Ovary (tissue), 9 donors: ENCODE data around the gene ITPRIPL2. TPM values are rescaled to one million over a fixed set of nuclear protein-coding genes. Genes with fewer than 3 reads are reported as not detected.

Source experiments
- DNase-seq, 5 donors: peaks; one replicate each; pipeline ENCODE4 v3.0.0-alpha.2; 2019 to 2020
- H3K27ac ChIP-seq, 2 donors: fragments of 200-600 bp; one replicate each; pipeline versions ENCODE4 v1.5.1 to v1.8.0; 2019 to 2022
- H3K27me3 ChIP-seq: fragments of 200-600 bp; one replicate; pipeline ENCODE4 v1.8.0; 2022
- H3K36me3 ChIP-seq: fragments of 200-600 bp; sonication (generic); one replicate; pipeline ENCODE4 v1.5.1; 2019
- H3K4me1 ChIP-seq: one replicate; pipeline ENCODE4 v1.8.1; 2013; ENCODE audit warnings: mild to moderate bottlenecking, moderate library complexity; ENCODE audit not compliant: insufficient read depth
- H3K4me3 ChIP-seq: fragments of 200-600 bp; sonication (generic); one replicate; pipeline ENCODE4 v1.5.1; 2017
- H3K9me3 ChIP-seq, 2 donors: fragments of 200-600 bp in 1 of 2; sonication (generic) in 1 of 2; one replicate each; pipeline versions ENCODE4 v1.5.1 to v1.8.1; 2013 to 2019; ENCODE audit warnings: mild to moderate bottlenecking in 1 of 2, moderate library complexity in 1 of 2
- EP300 ChIP-seq: sonication (generic); formaldehyde crosslinking; IDR thresholded peaks from one replicate; pipeline ENCODE4 v1.6.1; 2017; ENCODE audit warnings: antibody characterized with exemption
- POLR2A ChIP-seq: fragments of 450-650 bp; IDR thresholded peaks from one replicate; pipeline ENCODE4 v1.6.1; 2017; ENCODE audit warnings: antibody characterized with exemption, mild to moderate bottlenecking, moderate library complexity
- WGBS, 3 donors: extraction: QIAGEN DNeasy Blood & Tissue Kit in 1 of 3; methylation state at CpG; one replicate each; pipeline versions ENCODE4 v1.1.5 to v1.1.7; 2013 to 2017; 5-methylcytosine and 5-hydroxymethylcytosine counted together
- intact Hi-C, 4 donors: fragments of 100-400 bp; cut with DNase I; formaldehyde crosslinking; loops; one replicate each; pipeline versions ENCODE4 v1.11.0 to v1.15.1; 2022 to 2023
- polyA plus RNA-seq, 2 donors: library from polyadenylated mRNA; stranded (reverse); fragments of 200-250 nt in 1 of 2; fragments of 350-450 nt in 1 of 2; fragmentation: Illumina TruSeq in 1 of 2; extraction: RNeasy Lipid Tissue Mini Kit (QIAGEN cat#74804) in 1 of 2; gene quantifications; one replicate each; pipeline ENCODE4 v1.2.3, GENCODE V29; 2013 to 2014
- total RNA-seq, 7 donors: library from RNA; depleted of rRNA in 2 of 7; stranded (reverse); fragments of >200 nt in 2 of 7; fragmentation: NEBNext Ultra II Directional in 3 of 7; extraction: Animal tissue kit (Norgen Biotek cat#: 25700) in 3 of 7; gene quantifications; one replicate each; pipeline versions ENCODE4 v1.1.0 to v1.2.4, GENCODE V29; 2016 to 2023
- TF ChIP-seq, protein P1 (sequence below), 3 donors: fragments of 450-650 bp in 2 of 3; fragments of 200-600 bp in 1 of 3; IDR thresholded peaks; one replicate each; pipeline versions ENCODE4 v1.5.1 to v1.8.0; 2016 to 2022; ENCODE audit warnings: antibody characterized with exemption in 3 of 3, mild to moderate bottlenecking in 1 of 3
- donor health status: DM: no; HTN: no; CAD: no; lungs with moderate emphysema.
- donor health status: DM: no; HTN: no; CAD: no.
- donor health status: Bipolar disorder and iron deficiency.
- donor health status: DM: yes; HTN: yes; CAD: no.
- donor health status: DM: no; HTN: no; CAD: no.
- donor health status: DM: yes; HTN: yes; CAD: no.

The ITPRIPL2 gene
- total and polyA plus RNA-seq, 9 donors, result 11.4 to 58.5 (median 42.3) TPM

- H3K9me3 ChIP-seq, result no peaks in the 10 kb centered on the region
- no peak for TF ChIP-seq POLR2A
- TF ChIP-seq, protein P1, sequence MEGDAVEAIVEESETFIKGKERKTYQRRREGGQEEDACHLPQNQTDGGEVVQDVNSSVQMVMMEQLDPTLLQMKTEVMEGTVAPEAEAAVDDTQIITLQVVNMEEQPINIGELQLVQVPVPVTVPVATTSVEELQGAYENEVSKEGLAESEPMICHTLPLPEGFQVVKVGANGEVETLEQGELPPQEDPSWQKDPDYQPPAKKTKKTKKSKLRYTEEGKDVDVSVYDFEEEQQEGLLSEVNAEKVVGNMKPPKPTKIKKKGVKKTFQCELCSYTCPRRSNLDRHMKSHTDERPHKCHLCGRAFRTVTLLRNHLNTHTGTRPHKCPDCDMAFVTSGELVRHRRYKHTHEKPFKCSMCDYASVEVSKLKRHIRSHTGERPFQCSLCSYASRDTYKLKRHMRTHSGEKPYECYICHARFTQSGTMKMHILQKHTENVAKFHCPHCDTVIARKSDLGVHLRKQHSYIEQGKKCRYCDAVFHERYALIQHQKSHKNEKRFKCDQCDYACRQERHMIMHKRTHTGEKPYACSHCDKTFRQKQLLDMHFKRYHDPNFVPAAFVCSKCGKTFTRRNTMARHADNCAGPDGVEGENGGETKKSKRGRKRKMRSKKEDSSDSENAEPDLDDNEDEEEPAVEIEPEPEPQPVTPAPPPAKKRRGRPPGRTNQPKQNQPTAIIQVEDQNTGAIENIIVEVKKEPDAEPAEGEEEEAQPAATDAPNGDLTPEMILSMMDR (IDR thresholded peaks at IDR 0.05), result no peak
- TF ChIP-seq EP300, result no peak
- H3K4me1 ChIP-seq, result no peaks in the 10 kb centered on the region
- DNase-seq, result no peak
- no peaks in the 10 kb centered on the region for H3K27me3 ChIP-seq
- no peak overlapping the region for H3K27ac ChIP-seq
- 81 to 84% (median 83%) methylated on average over 9 of the region's 9 CpGs for WGBS, 3 donors
- H3K4me3 ChIP-seq, result no peak overlapping the region
- intact Hi-C loops, result loop anchor here in 1 of 4 donors (10.0 kb wide), 1 partner anchor 46 kb away; no protein-coding TSS in a partner anchor
- H3K36me3 ChIP-seq, result no peaks in the 10 kb centered on the region
Measured at GRCh38 chr16:19108409-19109287, 5.1 kb upstream of the ITPRIPL2 start.

- 85 to 91% (median 89%) methylated on average over 4 of the region's 4 CpGs for WGBS, 3 donors
- H3K4me1 ChIP-seq, result no peaks in the 10 kb centered on the region
- H3K4me3 ChIP-seq, result no peak overlapping the region
- H3K9me3 ChIP-seq, result no peaks in the 10 kb centered on the region
- no peak for DNase-seq
- intact Hi-C loops, result loop anchor here in 1 of 4 donors (10.0 kb wide), 1 partner anchor 46 kb away; no protein-coding TSS in a partner anchor
- no peaks in the 10 kb centered on the region for H3K27me3 ChIP-seq
- no peak overlapping the region for H3K27ac ChIP-seq
- H3K36me3 ChIP-seq, result no peaks in the 10 kb centered on the region
- TF ChIP-seq POLR2A (no peak), EP300 (no peak)
- TF ChIP-seq, protein P1 (IDR thresholded peaks at IDR 0.05), result no peak
Measured at GRCh38 chr16:19109288-19109664, 4.5 kb upstream of the ITPRIPL2 start.

DNA sequence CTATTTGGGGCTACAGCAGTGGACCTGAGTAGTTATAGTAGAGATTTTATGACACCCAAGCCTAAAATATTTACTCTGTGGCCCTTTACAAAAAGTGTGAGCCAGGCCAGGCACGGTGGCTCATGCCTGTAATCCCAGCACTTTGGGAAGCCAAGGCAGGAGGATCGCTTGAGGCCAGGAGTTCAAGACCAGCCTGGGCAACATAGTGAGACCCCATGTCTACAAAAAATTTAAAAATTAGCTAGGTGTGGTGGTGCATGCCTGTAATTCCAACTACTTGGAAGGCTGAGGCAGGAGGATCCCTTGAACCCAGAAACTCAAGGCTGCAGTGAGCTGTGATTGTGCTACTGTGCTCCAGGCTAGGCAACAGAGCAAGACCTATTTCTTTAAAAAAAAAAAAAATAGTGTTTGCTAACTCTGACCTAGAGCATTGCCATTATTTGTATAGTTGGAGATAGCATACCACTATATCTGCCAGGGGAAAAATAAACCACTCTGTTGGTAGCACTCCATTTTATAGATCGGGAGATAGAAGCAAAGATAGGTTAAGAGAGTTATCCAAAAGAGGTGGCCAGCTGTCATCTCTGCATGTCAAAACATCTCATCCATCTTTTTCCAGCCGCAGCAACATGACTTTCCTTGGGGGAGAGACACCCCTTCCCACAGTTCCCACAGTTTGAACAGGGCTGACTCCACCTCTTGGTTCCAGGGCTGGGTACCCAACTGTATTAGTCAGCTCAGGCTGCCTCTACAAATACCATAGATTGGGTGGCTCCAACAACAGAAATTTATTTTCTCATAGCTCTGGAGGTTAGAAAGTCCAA lies 3.0 kb upstream of the ITPRIPL2 start:
- TF ChIP-seq POLR2A, result no peak
- TF ChIP-seq EP300, result no peak
- TF ChIP-seq, protein P1 (IDR thresholded peaks at IDR 0.05), result no peak
- no peak for DNase-seq
- no peak overlapping the region for H3K4me3 ChIP-seq
- WGBS, 3 donors, result 82 to 90% (median 87%) methylated on average over 4 of the region's 4 CpGs
- H3K4me1 ChIP-seq, result peaks cover 6% of the 10 kb centered on the region
- H3K36me3 ChIP-seq, result no peaks in the 10 kb centered on the region
- intact Hi-C loops, result loop anchor here in 1 of 4 donors (10.0 kb wide), 1 partner anchor 306 kb away; the partner anchor contains the start of gene ARL6IP1
- no peak overlapping the region for H3K27ac ChIP-seq
- H3K9me3 ChIP-seq, result no peaks in the 10 kb centered on the region
- H3K27me3 ChIP-seq, result no peaks in the 10 kb centered on the region

DNA sequence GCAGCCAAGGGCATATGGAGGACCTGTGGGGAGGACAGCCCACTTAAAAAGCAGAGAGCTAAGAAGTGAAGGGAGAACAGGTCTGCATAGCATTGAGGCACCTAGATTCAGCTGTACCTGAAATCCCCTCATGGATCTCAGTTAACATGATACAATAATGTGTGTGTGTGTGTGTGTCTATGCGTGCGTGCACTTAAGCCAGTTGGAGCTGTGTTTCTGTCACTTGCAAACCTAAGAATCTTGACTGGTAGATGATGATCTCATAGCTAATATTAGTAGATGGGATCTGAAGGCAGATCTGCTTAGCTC lies 1.7 kb upstream of the ITPRIPL2 start:
- H3K9me3 ChIP-seq, result no peaks in the 10 kb centered on the region

More for the DNA sequence above, 1.7 kb upstream of the ITPRIPL2 start:
- WGBS, 3 donors, result 94 to 100% (median 97%) methylated on average over 2 of the region's 2 CpGs
- Histone ChIP-seq H3K36me3 (no peaks in the 10 kb centered on the region), H3K27ac (no peak overlapping the region), H3K27me3 (no peaks in the 10 kb centered on the region), H3K4me1 (peaks cover 8% of the 10 kb centered on the region), H3K4me3 (no peak overlapping the region)
- intact Hi-C loops, result loop anchor here in 1 of 4 donors (10.0 kb wide), 1 partner anchor 307 kb away; the partner anchor contains the start of gene ARL6IP1
- no peak for DNase-seq
- TF ChIP-seq POLR2A, result no peak
- TF ChIP-seq, protein P1 (IDR thresholded peaks at IDR 0.05), result no peak
- no peak for TF ChIP-seq EP300
